GM21786 (cell line): ENCODE results near the gene ETF1.
"Not testable (repeated sequence)": the region's sequence is repeated elsewhere in the genome, so short reads cannot be mapped to it uniquely, and the experiment has no call there.

Experiments used
- ATAC-seq: cut with Tn5 transposase; IDR thresholded peaks from one replicate; pipeline ENCODE4 v1.9.1; 2021; ENCODE audit not compliant: unreplicated experiment

The ETF1 gene

GRCh38 chr5:138529812-138530211 is 13.2 kb downstream of the ETF1 start:
- no peak for ATAC-seq

GRCh38 chr5:138528744-138529469 is 14.1 kb downstream of the ETF1 start:
- ATAC-seq = no peak

GRCh38 chr5:138528208-138528607 is 14.8 kb downstream of the ETF1 start:
- no peak for ATAC-seq

GRCh38 chr5:138527170-138527569 is 15.9 kb downstream of the ETF1 start:
- no peak for ATAC-seq

GRCh38 chr5:138523406-138523805 is 19.6 kb downstream of the ETF1 start:
- no peak for ATAC-seq

GRCh38 chr5:138520971-138521370 is 22.1 kb downstream of the ETF1 start:
- no peak for ATAC-seq

- ATAC-seq = no peak
Observed at GRCh38 chr5:138517437-138517836, 25.6 kb downstream of the ETF1 start.

- ATAC-seq = no peak
Observed at GRCh38 chr5:138515556-138516245, 27.3 kb downstream of the ETF1 start.

GRCh38 chr5:138514021-138514420 is 29.0 kb downstream of the ETF1 start:
- ATAC-seq = no peak

- ATAC-seq = no peak
Observed at GRCh38 chr5:138508958-138509357, 34.1 kb downstream of the ETF1 start.

- ATAC-seq = not testable (repeated sequence)
Observed at GRCh38 chr5:138507485-138507884, 35.6 kb downstream of the ETF1 start.

- ATAC-seq = no peak
Observed at GRCh38 chr5:138506370-138507306, 36.4 kb downstream of the ETF1 start.

- ATAC-seq = no peak
Observed at GRCh38 chr5:138504799-138505198, 38.2 kb downstream of the ETF1 start.

- no peak for ATAC-seq
Observed at GRCh38 chr5:138503487-138504270, 39.4 kb downstream of the ETF1 start.

- ATAC-seq = no peak
Observed at GRCh38 chr5:138502521-138502920, 40.5 kb downstream of the ETF1 start.

- no peak for ATAC-seq
Observed at GRCh38 chr5:138502121-138502520, 40.9 kb downstream of the ETF1 start.

GRCh38 chr5:138498376-138498775 is 44.7 kb downstream of the ETF1 start:
- ATAC-seq = no peak

GRCh38 chr5:138495351-138495750 is 47.7 kb downstream of the ETF1 start:
- ATAC-seq = no peak

GRCh38 chr5:138492560-138493045 is 50.4 kb downstream of the ETF1 start:
- ATAC-seq = no peak
